Heart left ventricle (tissue), 13 donors: ENCODE results near the gene KNDC1.

Source experiments
- POLR2A ChIP-seq, 2 donors: fragments of 450-650 bp; IDR thresholded peaks; one replicate each; pipeline ENCODE4 v1.6.1; 2017; ENCODE audit warnings: antibody characterized with exemption in 2 of 2, mild to moderate bottlenecking in 2 of 2, moderate library complexity in 2 of 2
- TF ChIP-seq, protein P1 (sequence below), 12 donors: fragments of 200-600 bp; sonication (generic) in 4 of 12; IDR thresholded peaks; one replicate each; pipeline versions ENCODE4 v1.5.0 to v1.8.0; 2018 to 2022; ENCODE audit warnings: antibody characterized with exemption in 12 of 12, mild to moderate bottlenecking in 5 of 12
- donor health status: ischemic (EF 13 %, LVEDD 7.1; RV severe dilation, severe dysfunction).
- donor health status: DM: no; HTN: yes; CAD: no.
- donor health status: DM: no; HTN: no; CAD: no.
- donor health status: ischemic (EF 25% LVEDD 6.9; RV normal size, moderate dysfunction).
- donor health status: ischemic (EF 25% LVEDD 5.7; RV mildly dilated, moderate dysfunction).
- donor health status: ischemic (EF 35%, LVEDD 5.7; RV mildly dilated, moderate dysfunction).
- donor health status: nonischemic (EF 11% LVEDD 7.7; RV severe dilation, severe dysfunction).
- donor health status: DM: yes; HTN: yes; CAD: no.
- donor health status: PGD.
- donor health status: ischemic (EF 29% LVEDD 5.4; RV normal size, mild dysfunction).
- donor health status: nonischemic (EF 23%, LVEDD 6.1; RV moderate dilation, normal function).

DNA sequence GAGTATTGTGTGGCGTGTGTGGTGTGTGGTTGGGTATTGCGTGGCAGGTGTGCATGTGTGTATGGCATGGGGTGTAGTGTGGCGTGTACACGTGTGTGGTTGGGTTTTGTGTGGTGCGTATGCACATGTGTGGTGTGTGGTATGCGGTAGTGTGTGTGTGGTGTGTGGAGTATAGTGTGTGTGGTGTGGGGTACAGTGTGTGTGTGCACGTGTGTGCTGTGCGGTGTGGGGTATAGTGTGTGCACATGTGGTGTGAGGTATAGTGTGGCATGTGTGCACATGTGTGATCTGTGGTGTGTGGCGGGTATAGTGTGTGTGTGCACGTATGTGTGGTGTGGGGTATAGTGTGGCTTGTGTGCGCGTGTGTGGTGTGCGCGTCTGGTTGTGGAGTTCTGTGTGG, 49.1 kb downstream of the KNDC1 start:
- TF ChIP-seq, protein P1, sequence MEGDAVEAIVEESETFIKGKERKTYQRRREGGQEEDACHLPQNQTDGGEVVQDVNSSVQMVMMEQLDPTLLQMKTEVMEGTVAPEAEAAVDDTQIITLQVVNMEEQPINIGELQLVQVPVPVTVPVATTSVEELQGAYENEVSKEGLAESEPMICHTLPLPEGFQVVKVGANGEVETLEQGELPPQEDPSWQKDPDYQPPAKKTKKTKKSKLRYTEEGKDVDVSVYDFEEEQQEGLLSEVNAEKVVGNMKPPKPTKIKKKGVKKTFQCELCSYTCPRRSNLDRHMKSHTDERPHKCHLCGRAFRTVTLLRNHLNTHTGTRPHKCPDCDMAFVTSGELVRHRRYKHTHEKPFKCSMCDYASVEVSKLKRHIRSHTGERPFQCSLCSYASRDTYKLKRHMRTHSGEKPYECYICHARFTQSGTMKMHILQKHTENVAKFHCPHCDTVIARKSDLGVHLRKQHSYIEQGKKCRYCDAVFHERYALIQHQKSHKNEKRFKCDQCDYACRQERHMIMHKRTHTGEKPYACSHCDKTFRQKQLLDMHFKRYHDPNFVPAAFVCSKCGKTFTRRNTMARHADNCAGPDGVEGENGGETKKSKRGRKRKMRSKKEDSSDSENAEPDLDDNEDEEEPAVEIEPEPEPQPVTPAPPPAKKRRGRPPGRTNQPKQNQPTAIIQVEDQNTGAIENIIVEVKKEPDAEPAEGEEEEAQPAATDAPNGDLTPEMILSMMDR (IDR thresholded peaks at IDR 0.05), result no peak
- TF ChIP-seq POLR2A (IDR thresholded peaks at IDR 0.05), result no peak
